Common myeloid progenitor, CD34-positive (primary cell): ENCODE results near the gene FSTL5.
A peak's percentile ranks its signal among the peaks of the same experiment; 100 is the strongest.

ENCODE experiments used
- CTCF ChIA-PET: fragments of 350-600 bp; sonication (Branson Sonifier 250); formaldehyde crosslinking; loops from one replicate; lab custom pipeline; 2021; ENCODE audit warnings: antibody characterized with exemption; lab: Charles Lee
- POLR2A ChIA-PET: fragments of 350-600 bp; sonication (Branson Sonifier 250); formaldehyde crosslinking; loops from one replicate; lab custom pipeline; 2021; ENCODE audit warnings: antibody characterized with exemption; lab: Charles Lee
- DNase-seq, 3 donors: peaks; one replicate each; pipeline versions ENCODE4 v3.0.0 to v3.0.0-alpha.2; 2013
- H3K27ac ChIP-seq, 2 experiments: 1 replicate in 1 of 2; 2 replicates in 1 of 2; pipeline ENCODE4 v1.7.0; 2013; ENCODE audit warnings: inconsistent platforms in 2 of 2, low read length in 2 of 2, mild to moderate bottlenecking in 2 of 2, low read depth in 1 of 2, moderate library complexity in 1 of 2; ENCODE audit not compliant: severe bottlenecking in 2 of 2, insufficient read depth in 1 of 2, poor library complexity in 1 of 2
- H3K27me3 ChIP-seq, 5 experiments: replicated peaks in 2 of 5; 1 replicate in 3 of 5; 2 replicates in 2 of 5; pipeline versions ENCODE4 v1.6.1 to v1.7.0; 2013; ENCODE audit warnings: low read length in 4 of 5, mild to moderate bottlenecking in 2 of 5, moderate library complexity in 2 of 5, inconsistent platforms in 1 of 5; ENCODE audit not compliant: insufficient read depth in 5 of 5, control insufficient read depth in 4 of 5
- H3K36me3 ChIP-seq, 4 experiments: 1 replicate in 2 of 4; 2 replicates in 2 of 4; pipeline versions ENCODE4 v1.6.1 to v1.7.0; 2013; ENCODE audit warnings: low read length in 3 of 4, control low read depth in 1 of 4, mild to moderate bottlenecking in 1 of 4; ENCODE audit not compliant: control insufficient read depth in 4 of 4, insufficient read depth in 4 of 4
- H3K4me1 ChIP-seq, 4 experiments: 1 replicate in 3 of 4; 2 replicates in 1 of 4; pipeline versions ENCODE4 v1.6.1 to v1.7.1; 2013; ENCODE audit warnings: low read length in 3 of 4, mild to moderate bottlenecking in 3 of 4, control low read depth in 1 of 4, inconsistent platforms in 1 of 4, moderate library complexity in 1 of 4; ENCODE audit not compliant: control insufficient read depth in 4 of 4, insufficient read depth in 4 of 4; ENCODE audit errors: control extremely low read depth in 1 of 4
- H3K4me3 ChIP-seq, 7 experiments: 1 replicate in 4 of 7; 2 replicates in 3 of 7; pipeline versions ENCODE4 v1.5.1 to v1.7.0; 2013; ENCODE audit warnings: mild to moderate bottlenecking in 7 of 7, low read length in 6 of 7, moderate library complexity in 6 of 7, inconsistent platforms in 2 of 7, low read depth in 2 of 7, control low read depth in 1 of 7; ENCODE audit not compliant: insufficient read depth in 4 of 7, control insufficient read depth in 1 of 7; ENCODE audit errors: extremely low read depth in 1 of 7
- H3K9me3 ChIP-seq, 5 experiments: 1 replicate in 4 of 5; 2 replicates in 1 of 5; pipeline versions ENCODE4 v1.6.1 to v1.7.1; 2013; ENCODE audit warnings: low read length in 4 of 5, mild to moderate bottlenecking in 2 of 5, inconsistent platforms in 1 of 5, low read depth in 1 of 5, moderate library complexity in 1 of 5; ENCODE audit not compliant: control insufficient read depth in 4 of 5, insufficient read depth in 2 of 5; ENCODE audit errors: control extremely low read depth in 1 of 5
- WGBS: methylation state at CpG from one replicate; pipeline ENCODE4 v1.1.5; 2013; ENCODE audit not compliant: insufficient coverage; 5-methylcytosine and 5-hydroxymethylcytosine counted together

The FSTL5 gene

DNA sequence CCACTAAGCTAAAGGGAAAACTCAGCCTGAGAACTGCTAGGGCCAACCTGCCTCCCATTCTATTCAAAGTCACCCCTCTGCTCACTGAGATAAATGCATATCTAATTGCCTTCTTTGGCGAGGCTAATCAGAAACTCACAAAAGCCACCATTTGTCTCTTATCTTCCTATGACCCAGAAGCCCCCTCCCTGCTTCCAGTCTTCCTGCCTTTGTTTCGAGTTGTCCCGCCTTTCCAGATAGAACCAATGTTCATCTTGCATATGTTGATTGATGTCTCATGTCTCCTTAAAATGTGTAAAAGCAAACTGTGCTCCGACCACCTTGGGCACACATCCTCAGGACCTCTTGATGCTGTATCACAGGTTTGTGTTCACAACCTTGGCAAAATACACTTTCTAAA, 459.8 kb downstream of the FSTL5 start:
- ChIA-PET POLR2A (no interaction called here), CTCF (no interaction called here)
- Histone ChIP-seq H3K36me3 (no peaks in the 10 kb centered on the region), H3K4me3 (no peak overlapping the region), H3K4me1 (peaks cover 0 to 6% (median 0%) of the 10 kb centered on the region in 4 experiments), H3K27ac (no peak overlapping the region), H3K27me3 (no peaks in the 10 kb centered on the region), H3K9me3 (no peaks in the 10 kb centered on the region)
- DNase-seq = no peak
- WGBS = 96% methylated on average over 4 of the region's 4 CpGs

DNA sequence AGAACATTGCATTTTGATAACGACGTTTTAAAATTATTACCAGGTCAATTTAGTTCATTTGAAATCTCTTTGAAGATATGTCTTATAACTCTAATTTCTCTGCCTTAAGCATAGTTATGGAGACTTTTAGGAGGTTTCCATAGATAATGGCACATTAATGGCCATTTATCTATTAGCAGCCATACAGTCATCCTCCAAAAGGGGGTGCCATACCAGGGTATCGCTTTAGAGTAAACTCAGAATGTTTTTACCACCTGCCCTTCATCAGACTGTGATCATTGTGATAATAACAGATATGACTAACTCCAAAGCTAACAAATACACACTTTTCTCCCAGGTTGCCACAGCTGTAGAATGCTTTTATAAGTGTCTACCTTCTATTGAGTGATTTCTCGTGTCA, 461.5 kb downstream of the FSTL5 start:
- DNase-seq = no peak
- POLR2A ChIA-PET = no interaction called here
- Histone ChIP-seq H3K4me3 (no peak overlapping the region), H3K4me1 (peaks cover 0 to 6% (median 0%) of the 10 kb centered on the region in 4 experiments), H3K27me3 (no peaks in the 10 kb centered on the region), H3K9me3 (no peaks in the 10 kb centered on the region), H3K27ac (no peak overlapping the region), H3K36me3 (no peaks in the 10 kb centered on the region)
- CTCF ChIA-PET = no interaction called here
- 100% methylated on average over 1 of the region's 4 CpGs for WGBS

DNA sequence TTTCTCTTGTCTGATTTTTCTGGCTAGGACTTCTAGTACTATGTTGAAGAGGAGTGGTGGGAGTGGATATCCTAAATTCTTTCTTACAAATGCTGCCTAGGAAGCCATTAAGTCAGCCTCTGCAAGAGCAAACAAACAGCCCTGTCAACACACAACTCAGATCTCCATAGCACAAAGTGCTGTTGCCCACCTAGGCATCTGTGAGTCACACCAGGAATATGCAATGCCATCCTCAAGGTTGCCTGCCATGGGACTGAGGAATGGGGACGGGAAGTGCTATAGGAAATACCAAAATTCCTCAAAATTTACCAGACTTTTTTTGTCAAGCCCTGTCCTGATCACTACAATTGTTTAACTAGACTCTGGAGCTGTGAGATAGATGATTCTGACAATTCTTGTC, 466.9 kb downstream of the FSTL5 start:
- Histone ChIP-seq H3K27ac (no peak overlapping the region), H3K4me3 (no peak overlapping the region), H3K36me3 (no peaks in the 10 kb centered on the region), H3K27me3 (no peaks in the 10 kb centered on the region), H3K4me1 (peaks cover 0 to 6% (median 0%) of the 10 kb centered on the region in 4 experiments), H3K9me3 (no peaks in the 10 kb centered on the region)
- no peak for DNase-seq
- CTCF ChIA-PET = no interaction called here
- POLR2A ChIA-PET = no interaction called here
- WGBS = 83% methylated on average over 1 of the region's 1 CpG

DNA sequence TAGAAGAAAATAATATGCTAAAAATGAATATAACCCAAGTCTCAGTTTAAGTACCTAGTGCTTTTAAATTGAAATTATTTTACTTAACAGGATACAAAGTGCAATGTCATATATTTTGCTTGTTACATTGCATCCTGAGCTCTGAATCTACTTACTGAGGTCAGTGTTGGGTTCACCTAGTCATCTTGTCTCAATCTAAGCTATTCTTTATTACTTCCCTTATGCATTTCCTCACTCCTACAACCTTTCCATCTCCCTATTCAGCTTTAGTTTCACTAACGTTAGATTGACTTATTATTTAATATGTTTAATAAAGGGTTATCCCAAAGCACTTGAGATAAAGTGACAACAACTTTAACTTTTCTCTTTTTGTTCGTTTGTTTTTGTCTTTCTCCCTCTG, 483.7 kb downstream of the FSTL5 start:
- ChIA-PET CTCF (no interaction called here), POLR2A (no interaction called here)
- Histone ChIP-seq H3K36me3 (no peaks in the 10 kb centered on the region), H3K4me1 (peaks cover 0 to 2% (median 0%) of the 10 kb centered on the region in 4 experiments), H3K9me3 (no peaks in the 10 kb centered on the region), H3K27ac (no peak overlapping the region), H3K4me3 (no peak overlapping the region), H3K27me3 (no peaks in the 10 kb centered on the region)
- no CpG with 5 or more reads among the region's 2 CpGs for WGBS
- DNase-seq = peak in 2 of 3 donors; percentile 8 to 18

DNA sequence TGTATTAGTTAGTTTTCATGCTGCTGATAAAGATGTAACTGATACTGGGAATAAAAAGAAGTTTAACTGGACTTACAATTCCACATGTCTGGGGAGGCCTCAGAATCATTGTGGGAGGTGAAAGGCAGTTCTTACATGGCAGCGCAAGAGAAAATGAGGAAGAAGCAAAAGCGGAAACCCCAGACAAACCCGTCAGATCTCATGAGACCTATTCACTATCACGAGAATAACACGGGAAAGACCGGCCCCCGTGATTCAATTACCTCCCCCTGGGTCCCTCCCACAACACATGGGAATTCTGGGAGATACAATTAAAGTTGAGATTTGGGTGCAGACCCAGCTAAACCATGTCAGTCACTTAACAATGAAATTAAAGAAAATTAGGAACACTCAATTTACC, 499.1 kb downstream of the FSTL5 start:
- Histone ChIP-seq H3K4me1 (no peaks in the 10 kb centered on the region), H3K27ac (no peak overlapping the region), H3K4me3 (no peak overlapping the region), H3K9me3 (no peaks in the 10 kb centered on the region), H3K27me3 (no peaks in the 10 kb centered on the region), H3K36me3 (no peaks in the 10 kb centered on the region)
- no peak for DNase-seq
- ChIA-PET CTCF (no interaction called here), POLR2A (no interaction called here)
- WGBS = 90% methylated on average over 2 of the region's 7 CpGs

DNA sequence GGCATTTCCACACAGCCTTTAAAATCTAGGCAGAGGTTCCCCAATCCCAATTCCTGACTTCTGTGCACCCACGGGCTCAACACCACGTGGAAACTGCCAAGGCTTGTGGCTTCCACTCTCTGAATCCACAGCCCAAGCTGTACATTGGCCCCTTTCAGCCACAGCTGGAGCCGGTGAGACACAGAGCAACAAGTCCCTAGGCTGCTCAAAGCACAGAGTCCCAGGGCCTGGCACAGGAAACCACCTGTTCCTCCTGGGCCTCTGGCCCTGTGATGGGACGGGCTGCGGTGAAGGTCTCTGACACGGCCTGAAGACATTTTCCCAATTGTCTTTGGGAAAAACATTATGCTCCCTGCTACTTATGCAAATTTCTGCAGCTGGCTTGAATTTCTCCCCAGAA, 500.0 kb downstream of the FSTL5 start:
- Histone ChIP-seq H3K4me3 (no peak overlapping the region), H3K4me1 (no peaks in the 10 kb centered on the region), H3K27me3 (no peaks in the 10 kb centered on the region), H3K36me3 (no peaks in the 10 kb centered on the region), H3K9me3 (no peaks in the 10 kb centered on the region), H3K27ac (no peak overlapping the region)
- 100% methylated on average over 6 of the region's 6 CpGs for WGBS
- ChIA-PET POLR2A (no interaction called here), CTCF (no interaction called here)
- DNase-seq = no peak

DNA sequence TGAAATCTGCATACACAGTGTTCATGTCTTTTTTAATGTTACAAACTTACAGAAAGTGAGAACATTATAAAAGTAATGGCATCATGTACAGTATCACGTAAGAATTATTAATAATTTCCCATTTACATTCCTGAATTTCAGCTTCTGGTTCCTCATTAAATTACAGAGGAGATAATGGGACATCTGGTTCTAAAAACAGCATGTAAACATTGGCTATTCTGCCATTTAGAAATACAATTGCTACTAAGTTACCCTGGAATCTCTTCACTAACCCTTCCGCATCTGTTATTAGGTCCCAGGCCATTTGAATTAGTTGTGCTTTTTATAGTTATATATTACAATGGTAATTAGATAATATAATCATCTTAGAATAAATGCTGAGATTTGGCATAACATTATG, 505.1 kb downstream of the FSTL5 start:
- Histone ChIP-seq H3K9me3 (no peaks in the 10 kb centered on the region), H3K36me3 (no peaks in the 10 kb centered on the region), H3K27ac (no peak overlapping the region), H3K27me3 (no peaks in the 10 kb centered on the region), H3K4me3 (no peak overlapping the region), H3K4me1 (no peaks in the 10 kb centered on the region)
- no CpG with 5 or more reads among the region's 2 CpGs for WGBS
- CTCF ChIA-PET = no interaction called here
- POLR2A ChIA-PET = no interaction called here
- DNase-seq = no peak
